Stomach (tissue), 9 donors: ENCODE measurements around the gene UPF3B. TPM values are rescaled to one million over a fixed set of nuclear protein-coding genes. Genes with fewer than 3 reads are reported as not detected.
"Not testable (repeated sequence)": the region's sequence is repeated elsewhere in the genome, so short reads cannot be mapped to it uniquely, and the experiment has no call there.

Experiments used
- DNase-seq, 2 donors: peaks; one replicate each; pipeline versions ENCODE4 v3.0.0 to v3.0.0-alpha.2; 2013 to 2019
- H3K27ac ChIP-seq, 5 donors: fragments of 200-600 bp in 4 of 5; sonication (generic) in 4 of 5; one replicate each; pipeline ENCODE4 v1.5.1; 2013 to 2019; ENCODE audit warnings: mild to moderate bottlenecking in 1 of 5, moderate library complexity in 1 of 5
- H3K27me3 ChIP-seq, 3 donors: fragments of 200-600 bp; sonication (generic); one replicate each; pipeline ENCODE4 v1.5.1; 2017 to 2019; ENCODE audit warnings: mixed run types in 1 of 3
- H3K36me3 ChIP-seq, 4 donors: fragments of 200-600 bp; sonication (generic); 1 replicate in 3 of 4; 2 replicates in 1 of 4; pipeline ENCODE4 v1.5.1; 2016 to 2019
- H3K4me1 ChIP-seq, 4 donors: fragments of 200-600 bp; sonication (generic); one replicate each; pipeline ENCODE4 v1.5.1; 2016 to 2019
- H3K4me3 ChIP-seq, 4 donors: fragments of 200-600 bp; sonication (generic) in 3 of 4; one replicate each; pipeline ENCODE4 v1.5.1; 2016 to 2019; ENCODE audit warnings: mild to moderate bottlenecking in 1 of 4
- H3K9me3 ChIP-seq, 4 donors: fragments of 200-600 bp; sonication (generic); one replicate each; pipeline ENCODE4 v1.5.1; 2016 to 2019
- EP300 ChIP-seq: sonication (generic); formaldehyde crosslinking; IDR thresholded peaks from one replicate; pipeline ENCODE4 v1.6.1; 2017; ENCODE audit warnings: antibody characterized with exemption
- POLR2A ChIP-seq, 4 donors: fragments of 450-650 bp; IDR thresholded peaks; one replicate each; pipeline ENCODE4 v1.6.1; 2016; ENCODE audit warnings: antibody characterized with exemption in 4 of 4, control low read depth in 2 of 4, mild to moderate bottlenecking in 1 of 4, moderate library complexity in 1 of 4
- POLR2AphosphoS5 ChIP-seq, 3 donors: sonication (generic); formaldehyde crosslinking; IDR thresholded peaks; one replicate each; pipeline ENCODE4 v1.6.1; 2016; ENCODE audit warnings: antibody characterized with exemption in 3 of 3
- WGBS, 5 donors: extraction: QIAGEN DNeasy Blood & Tissue Kit in 3 of 5; methylation state at CpG; one replicate each; pipeline versions ENCODE4 v1.1.5 to v1.1.7; 2013 to 2018; 5-methylcytosine and 5-hydroxymethylcytosine counted together
- intact Hi-C: fragments of 100-400 bp; cut with DNase I; formaldehyde crosslinking; loops from one replicate; pipeline ENCODE4 v1.15.1; 2023; ENCODE audit warnings: low total_unique reads
- polyA plus RNA-seq, 3 donors: library from polyadenylated mRNA; stranded (reverse); fragments of 200-250 nt; gene quantifications; one replicate each; pipeline ENCODE4 v1.2.3, GENCODE V29; 2013
- total RNA-seq, 5 donors: library from RNA; depleted of rRNA; stranded (reverse); fragments of >200 nt; gene quantifications; one replicate each; pipeline versions ENCODE4 v1.1.0 to v1.2.3, GENCODE V29; 2014 to 2016
- TF ChIP-seq, protein P1 (sequence below), 7 experiments: fragments of 450-650 bp in 4 of 7; fragments of 200-600 bp in 3 of 7; sonication (generic) in 3 of 7; IDR thresholded peaks; one replicate each; pipeline ENCODE4 v1.5.1; 2016 to 2019; ENCODE audit warnings: antibody characterized with exemption in 7 of 7, control low read depth in 2 of 7, mild to moderate bottlenecking in 1 of 7
- donor health status: healthy with polysubstance abuse.
- donor health status: Bipolar disorder and iron deficiency.
- donor health status: healthy.

UPF3B gene
- total and polyA plus RNA-seq, 8 donors: 1.2 to 25.1 (median 7.7) TPM

- no peak overlapping the region for H3K4me3 ChIP-seq
- WGBS, 5 donors: 52 to 81% (median 66%) methylated on average over 1 of the region's 1 CpG; no CpG with 5 or more reads in 1 of the 5 donors
- no peak for TF ChIP-seq POLR2A (IDR thresholded peaks at IDR 0.05)
- no peak for TF ChIP-seq EP300
- TF ChIP-seq, protein P1, sequence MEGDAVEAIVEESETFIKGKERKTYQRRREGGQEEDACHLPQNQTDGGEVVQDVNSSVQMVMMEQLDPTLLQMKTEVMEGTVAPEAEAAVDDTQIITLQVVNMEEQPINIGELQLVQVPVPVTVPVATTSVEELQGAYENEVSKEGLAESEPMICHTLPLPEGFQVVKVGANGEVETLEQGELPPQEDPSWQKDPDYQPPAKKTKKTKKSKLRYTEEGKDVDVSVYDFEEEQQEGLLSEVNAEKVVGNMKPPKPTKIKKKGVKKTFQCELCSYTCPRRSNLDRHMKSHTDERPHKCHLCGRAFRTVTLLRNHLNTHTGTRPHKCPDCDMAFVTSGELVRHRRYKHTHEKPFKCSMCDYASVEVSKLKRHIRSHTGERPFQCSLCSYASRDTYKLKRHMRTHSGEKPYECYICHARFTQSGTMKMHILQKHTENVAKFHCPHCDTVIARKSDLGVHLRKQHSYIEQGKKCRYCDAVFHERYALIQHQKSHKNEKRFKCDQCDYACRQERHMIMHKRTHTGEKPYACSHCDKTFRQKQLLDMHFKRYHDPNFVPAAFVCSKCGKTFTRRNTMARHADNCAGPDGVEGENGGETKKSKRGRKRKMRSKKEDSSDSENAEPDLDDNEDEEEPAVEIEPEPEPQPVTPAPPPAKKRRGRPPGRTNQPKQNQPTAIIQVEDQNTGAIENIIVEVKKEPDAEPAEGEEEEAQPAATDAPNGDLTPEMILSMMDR (IDR thresholded peaks at IDR 0.05): no peak
- TF ChIP-seq POLR2AphosphoS5 (IDR thresholded peaks at IDR 0.05): no peak
- no peak for DNase-seq
- intact Hi-C loops: no loop called here
- no peaks in the 10 kb centered on the region for H3K9me3 ChIP-seq
- H3K27ac ChIP-seq: no peak overlapping the region
- H3K27me3 ChIP-seq: no peaks in the 10 kb centered on the region
- H3K4me1 ChIP-seq: no peaks in the 10 kb centered on the region
- no peaks in the 10 kb centered on the region for H3K36me3 ChIP-seq
Measured at GRCh38 chrX:119809185-119809666, 43.5 kb downstream of the UPF3B start.

DNA sequence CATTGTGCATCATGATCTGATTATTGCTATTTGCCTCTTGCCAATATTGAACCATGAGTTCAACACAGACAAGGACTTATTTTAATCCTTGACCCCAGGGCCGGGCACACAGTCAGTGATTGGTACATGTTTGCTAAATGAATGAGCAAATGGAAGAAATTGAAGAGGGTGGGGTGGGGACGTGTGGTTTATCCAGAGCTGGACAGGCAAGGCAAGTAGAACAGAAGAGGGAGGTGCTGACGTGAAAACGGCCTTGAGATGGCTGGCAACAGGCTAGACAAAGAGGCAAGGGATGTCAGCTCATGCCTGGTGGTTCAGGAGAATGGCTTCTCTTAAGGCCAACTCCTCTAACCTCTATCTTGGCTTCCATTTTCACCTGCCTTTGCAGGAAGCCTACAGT lies 44.3 kb downstream of the UPF3B start:
- H3K27me3 ChIP-seq, H3K4me1 ChIP-seq, H3K4me3 ChIP-seq, DNase-seq, H3K9me3 ChIP-seq, H3K27ac ChIP-seq, intact Hi-C loops, H3K36me3 ChIP-seq: not testable (repeated sequence)
- 21 to 46% (median 33%) methylated on average over 2 of the region's 4 CpGs; no CpG with 5 or more reads in 2 of the 5 donors for WGBS, 5 donors

GRCh38 chrX:119802546-119802945 lies 50.2 kb downstream of the UPF3B start:
- intact Hi-C loops: no loop called here
- H3K4me1 ChIP-seq: no peaks in the 10 kb centered on the region
- 91 to 94% (median 92%) methylated on average over 6 to 8 of the region's 8 CpGs for WGBS, 5 donors

DNA sequence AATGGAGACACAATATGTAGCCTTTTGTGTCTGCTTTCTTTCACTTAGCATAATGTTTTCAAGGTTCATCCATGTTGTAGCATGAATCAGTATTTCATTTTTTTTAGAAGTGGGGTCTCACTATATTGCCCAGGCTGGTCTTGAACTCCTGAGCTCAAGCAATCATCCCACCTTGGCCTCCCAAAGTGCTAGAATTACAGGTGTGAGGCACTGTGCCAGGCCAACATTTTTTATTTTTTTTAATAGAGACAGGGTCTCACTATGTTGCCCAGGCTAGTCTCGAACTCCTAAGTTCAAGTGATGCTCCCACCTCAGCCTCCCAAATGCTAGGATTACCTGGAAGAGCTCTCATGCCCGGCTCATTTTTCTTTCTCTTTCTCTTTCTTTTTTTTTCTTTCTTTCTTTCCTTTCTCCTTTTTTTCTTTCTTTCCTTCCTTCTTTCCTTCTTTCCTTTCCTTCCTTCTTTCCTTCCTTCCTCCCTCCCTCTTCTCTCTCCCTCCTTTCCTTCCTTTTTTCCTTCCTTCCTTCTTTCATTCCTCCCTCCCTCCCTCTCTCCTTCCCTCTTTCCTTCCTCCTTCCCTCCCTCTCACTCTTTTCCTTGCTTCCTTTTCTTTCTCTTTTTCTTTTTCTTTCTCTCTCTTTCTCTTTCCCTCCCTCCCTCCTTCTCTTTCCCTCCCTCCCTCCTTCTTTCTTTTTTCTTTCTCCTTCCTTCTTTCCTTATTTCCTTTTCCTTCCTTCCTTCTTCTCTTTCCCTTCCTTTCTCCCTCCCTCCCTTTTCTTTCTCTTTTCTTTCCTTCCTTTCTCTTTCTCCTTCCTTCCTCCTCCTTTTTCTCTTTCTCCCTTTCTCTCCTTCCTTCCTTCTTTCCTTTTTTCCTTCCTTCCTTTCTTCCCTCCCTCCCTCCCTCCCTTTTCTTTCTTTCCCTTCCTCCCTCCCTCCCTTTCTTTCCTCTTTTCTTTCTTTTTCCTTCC lies 51.2 kb downstream of the UPF3B start:
- no peak for DNase-seq
- Histone ChIP-seq H3K4me3 (no peak overlapping the region), H3K27ac (no peak overlapping the region), H3K4me1 (no peaks in the 10 kb centered on the region), H3K27me3 (no peaks in the 10 kb centered on the region), H3K9me3 (no peaks in the 10 kb centered on the region), H3K36me3 (no peaks in the 10 kb centered on the region)
- WGBS, 5 donors: 67 to 97% (median 88%) methylated on average over 2 of the region's 2 CpGs
- no peak for TF ChIP-seq EP300
- TF ChIP-seq POLR2A (IDR thresholded peaks at IDR 0.05): no peak
- no peak for TF ChIP-seq POLR2AphosphoS5 (IDR thresholded peaks at IDR 0.05)
- TF ChIP-seq, protein P1 (IDR thresholded peaks at IDR 0.05): no peak
- intact Hi-C loops: no loop called here

More at GRCh38 chrX:119802546-119802945, 50.2 kb downstream of the UPF3B start:
- no peak for DNase-seq
- Histone ChIP-seq H3K4me3 (no peak overlapping the region), H3K9me3 (no peaks in the 10 kb centered on the region), H3K27ac (no peak overlapping the region), H3K36me3 (no peaks in the 10 kb centered on the region), H3K27me3 (no peaks in the 10 kb centered on the region)
- TF ChIP-seq POLR2A (IDR thresholded peaks at IDR 0.05): no peak
- TF ChIP-seq, protein P1 (IDR thresholded peaks at IDR 0.05): no peak
- TF ChIP-seq EP300: no peak
- TF ChIP-seq POLR2AphosphoS5 (IDR thresholded peaks at IDR 0.05): no peak
